Fibroblast of mammary gland (primary cell): ENCODE measurements around the gene TBXAS1.

Experiments used
- DNase-seq: peaks from one replicate; pipeline ENCODE4 v3.0.0-alpha.2; 2010; ENCODE audit warnings: low read depth
- H3K4me3 ChIP-seq: 2 replicates; pipeline ENCODE4 v1.5.1; 2011; ENCODE audit warnings: low read depth, mild to moderate bottlenecking, low read length, moderate library complexity; ENCODE audit not compliant: control insufficient read depth
- CTCF ChIP-seq: conservative IDR thresholded peaks from 2 replicates; pipeline ENCODE4 v1.5.1; 2011; ENCODE audit warnings: low read depth, low read length, inconsistent platforms; ENCODE audit not compliant: control insufficient read depth, insufficient read depth

Gene TBXAS1

GRCh38 chr7:139947021-139947420 is 118.0 kb downstream of the TBXAS1 start:
- no peak for TF ChIP-seq CTCF
- no peak for DNase-seq
- no peak overlapping the region for H3K4me3 ChIP-seq

GRCh38 chr7:139948167-139948566 is 119.1 kb downstream of the TBXAS1 start:
- H3K4me3 ChIP-seq = no peak overlapping the region
- TF ChIP-seq CTCF = no peak
- no peak for DNase-seq

DNA sequence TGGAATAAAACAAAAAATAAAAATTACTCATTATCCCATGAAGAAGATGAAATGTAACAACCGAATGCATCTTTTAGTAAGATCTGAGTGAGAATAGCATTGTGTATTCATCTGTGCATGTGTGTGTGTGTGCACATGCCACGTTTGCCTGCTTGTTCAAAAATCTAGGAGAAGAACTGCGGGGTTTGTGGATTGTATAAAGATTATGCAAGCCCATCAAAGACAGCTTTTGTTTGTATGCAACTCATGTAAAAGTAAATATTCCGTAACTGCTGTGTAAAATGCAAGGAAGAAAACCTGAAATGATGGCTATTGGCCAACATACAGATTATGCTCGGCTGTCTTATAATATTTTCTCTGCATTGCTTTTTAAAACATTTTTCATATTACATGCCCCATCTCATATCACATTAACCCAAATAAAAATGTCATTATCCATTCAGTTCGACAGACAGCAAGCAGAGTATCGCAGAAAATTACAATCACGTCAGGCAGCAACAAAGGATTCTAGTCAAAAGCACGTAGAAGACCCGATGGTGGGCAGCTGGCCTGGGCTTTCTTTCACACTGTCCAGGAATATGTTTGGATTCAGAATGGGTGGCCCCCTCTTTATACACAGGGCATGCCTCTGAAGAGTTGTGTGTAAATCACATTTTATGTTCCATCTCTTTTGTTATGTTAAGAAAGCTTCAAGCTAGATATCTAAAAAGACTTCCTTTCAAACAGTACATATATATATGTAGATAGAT is 119.7 kb downstream of the TBXAS1 start:
- no peak for DNase-seq
- H3K4me3 ChIP-seq = no peak overlapping the region
- TF ChIP-seq CTCF = no peak

DNA sequence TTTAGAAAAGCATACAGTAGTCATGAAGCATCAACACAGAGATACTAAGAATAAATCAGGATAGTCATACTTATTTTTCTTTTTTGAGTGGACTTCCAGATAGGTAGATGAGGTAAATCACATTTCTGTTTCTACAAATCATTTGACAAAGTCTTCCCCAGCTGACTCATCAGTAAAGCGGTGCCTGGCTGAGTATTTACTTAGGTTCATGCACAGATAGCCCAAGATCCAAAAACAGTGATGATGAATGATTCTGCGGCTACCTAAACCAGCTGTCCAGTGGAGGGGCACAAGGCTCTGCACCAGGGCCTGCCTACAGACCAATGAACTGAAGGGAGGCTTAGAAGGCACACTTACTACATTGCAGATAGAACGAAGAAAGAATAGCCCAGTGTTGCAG is 120.6 kb downstream of the TBXAS1 start:
- TF ChIP-seq CTCF = no peak
- no peak for DNase-seq
- H3K4me3 ChIP-seq = no peak overlapping the region

DNA sequence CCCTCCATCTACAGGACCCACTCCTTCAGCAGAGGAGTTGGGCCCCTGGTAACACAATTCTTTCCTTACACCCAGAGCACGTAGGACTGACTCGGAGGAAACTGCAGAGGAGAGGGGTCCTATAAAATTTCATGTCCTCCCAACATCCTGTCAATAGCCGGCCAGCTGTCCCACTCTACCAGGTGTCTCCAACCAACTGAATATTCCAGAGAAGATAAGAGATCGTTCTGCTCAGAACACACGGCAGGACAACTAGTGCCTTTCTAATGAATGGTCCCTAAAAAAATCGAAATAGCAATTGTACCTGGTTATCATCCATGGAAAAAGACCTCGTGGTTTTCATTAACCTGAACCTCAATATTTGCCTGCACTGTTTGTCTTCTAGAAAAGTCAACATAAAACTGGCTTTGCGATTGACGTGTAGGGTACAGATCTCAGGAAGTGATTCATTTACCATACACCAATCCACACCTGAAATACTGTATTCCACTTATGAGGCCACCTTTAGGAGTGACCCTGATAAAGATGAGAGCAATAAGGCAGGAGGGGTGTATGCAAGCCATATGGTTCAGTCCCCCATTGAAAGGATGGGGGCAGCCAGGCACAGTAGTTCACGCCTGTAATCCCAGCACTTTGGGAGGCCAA is 121.9 kb downstream of the TBXAS1 start:
- no peak for TF ChIP-seq CTCF
- DNase-seq = no peak
- no peak overlapping the region for H3K4me3 ChIP-seq

DNA sequence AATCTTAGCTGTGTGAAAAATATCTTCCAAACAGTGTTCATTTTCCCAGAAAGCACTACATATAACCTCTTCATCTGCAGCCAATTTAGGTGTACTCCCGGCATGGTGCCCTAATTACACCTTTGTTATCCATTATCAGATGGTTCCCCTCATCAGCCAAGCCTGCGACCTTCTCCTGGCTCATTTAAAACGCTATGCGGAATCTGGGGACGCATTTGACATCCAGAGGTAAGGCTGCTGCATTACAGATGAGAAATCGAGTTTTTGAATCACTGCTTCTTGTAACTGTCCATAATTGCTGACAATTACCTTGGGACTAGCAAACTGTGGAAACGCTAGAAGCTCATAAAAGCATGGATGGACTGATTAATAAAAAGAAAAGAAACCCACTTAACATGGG is 124.2 kb downstream of the TBXAS1 start:
- no peak for DNase-seq
- H3K4me3 ChIP-seq = no peak overlapping the region
- TF ChIP-seq CTCF = no peak
